ENCODE measurements around the gene TAF11.

DNA sequence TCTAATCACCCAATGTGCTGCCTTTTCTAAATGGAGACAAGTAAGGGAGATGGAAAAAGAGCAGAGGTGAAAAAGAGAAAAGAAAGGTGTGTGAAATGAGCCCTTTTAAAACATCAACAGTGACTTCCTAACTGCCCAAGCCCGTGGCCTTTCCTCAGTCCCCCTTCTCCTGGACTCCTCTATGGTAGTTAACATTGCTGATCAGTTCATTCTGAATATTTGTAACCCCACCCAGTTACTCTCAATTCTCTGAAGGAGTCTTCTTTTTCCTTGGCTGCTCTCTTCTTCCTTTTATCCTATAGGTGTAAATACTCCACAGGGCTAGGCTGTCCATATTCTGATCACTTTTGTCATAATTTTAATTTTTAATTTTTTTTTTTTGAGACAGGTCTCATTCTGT lies 27.1 kb downstream of the TAF11 start:
- TF ChIP-seq, protein P1, sequence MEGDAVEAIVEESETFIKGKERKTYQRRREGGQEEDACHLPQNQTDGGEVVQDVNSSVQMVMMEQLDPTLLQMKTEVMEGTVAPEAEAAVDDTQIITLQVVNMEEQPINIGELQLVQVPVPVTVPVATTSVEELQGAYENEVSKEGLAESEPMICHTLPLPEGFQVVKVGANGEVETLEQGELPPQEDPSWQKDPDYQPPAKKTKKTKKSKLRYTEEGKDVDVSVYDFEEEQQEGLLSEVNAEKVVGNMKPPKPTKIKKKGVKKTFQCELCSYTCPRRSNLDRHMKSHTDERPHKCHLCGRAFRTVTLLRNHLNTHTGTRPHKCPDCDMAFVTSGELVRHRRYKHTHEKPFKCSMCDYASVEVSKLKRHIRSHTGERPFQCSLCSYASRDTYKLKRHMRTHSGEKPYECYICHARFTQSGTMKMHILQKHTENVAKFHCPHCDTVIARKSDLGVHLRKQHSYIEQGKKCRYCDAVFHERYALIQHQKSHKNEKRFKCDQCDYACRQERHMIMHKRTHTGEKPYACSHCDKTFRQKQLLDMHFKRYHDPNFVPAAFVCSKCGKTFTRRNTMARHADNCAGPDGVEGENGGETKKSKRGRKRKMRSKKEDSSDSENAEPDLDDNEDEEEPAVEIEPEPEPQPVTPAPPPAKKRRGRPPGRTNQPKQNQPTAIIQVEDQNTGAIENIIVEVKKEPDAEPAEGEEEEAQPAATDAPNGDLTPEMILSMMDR (IDR thresholded peaks at IDR 0.05; ENCODE audit: insufficient read depth, low read length), result no peak
- TF ChIP-seq GABPA (IDR thresholded peaks at IDR 0.05; ENCODE audit: low read depth) (no peak), POLR2AphosphoS5 (IDR thresholded peaks at IDR 0.05; ENCODE audit: low read depth) (no peak)
- TF ChIP-seq, protein P2, sequence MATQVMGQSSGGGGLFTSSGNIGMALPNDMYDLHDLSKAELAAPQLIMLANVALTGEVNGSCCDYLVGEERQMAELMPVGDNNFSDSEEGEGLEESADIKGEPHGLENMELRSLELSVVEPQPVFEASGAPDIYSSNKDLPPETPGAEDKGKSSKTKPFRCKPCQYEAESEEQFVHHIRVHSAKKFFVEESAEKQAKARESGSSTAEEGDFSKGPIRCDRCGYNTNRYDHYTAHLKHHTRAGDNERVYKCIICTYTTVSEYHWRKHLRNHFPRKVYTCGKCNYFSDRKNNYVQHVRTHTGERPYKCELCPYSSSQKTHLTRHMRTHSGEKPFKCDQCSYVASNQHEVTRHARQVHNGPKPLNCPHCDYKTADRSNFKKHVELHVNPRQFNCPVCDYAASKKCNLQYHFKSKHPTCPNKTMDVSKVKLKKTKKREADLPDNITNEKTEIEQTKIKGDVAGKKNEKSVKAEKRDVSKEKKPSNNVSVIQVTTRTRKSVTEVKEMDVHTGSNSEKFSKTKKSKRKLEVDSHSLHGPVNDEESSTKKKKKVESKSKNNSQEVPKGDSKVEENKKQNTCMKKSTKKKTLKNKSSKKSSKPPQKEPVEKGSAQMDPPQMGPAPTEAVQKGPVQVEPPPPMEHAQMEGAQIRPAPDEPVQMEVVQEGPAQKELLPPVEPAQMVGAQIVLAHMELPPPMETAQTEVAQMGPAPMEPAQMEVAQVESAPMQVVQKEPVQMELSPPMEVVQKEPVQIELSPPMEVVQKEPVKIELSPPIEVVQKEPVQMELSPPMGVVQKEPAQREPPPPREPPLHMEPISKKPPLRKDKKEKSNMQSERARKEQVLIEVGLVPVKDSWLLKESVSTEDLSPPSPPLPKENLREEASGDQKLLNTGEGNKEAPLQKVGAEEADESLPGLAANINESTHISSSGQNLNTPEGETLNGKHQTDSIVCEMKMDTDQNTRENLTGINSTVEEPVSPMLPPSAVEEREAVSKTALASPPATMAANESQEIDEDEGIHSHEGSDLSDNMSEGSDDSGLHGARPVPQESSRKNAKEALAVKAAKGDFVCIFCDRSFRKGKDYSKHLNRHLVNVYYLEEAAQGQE (IDR thresholded peaks at IDR 0.05; ENCODE audit: insufficient replicate concordance, low read depth), result no peak

All from HL-60 (cell line).